Lower leg skin (tissue), 3 donors: ENCODE data around the gene NDUFB5.

ENCODE experiments used
- CTCF ChIP-seq, 3 donors: fragments of 450-650 bp; IDR thresholded peaks; one replicate each; pipeline ENCODE4 v1.5.1; 2016; ENCODE audit warnings: antibody characterized with exemption in 3 of 3, mild to moderate bottlenecking in 3 of 3, moderate library complexity in 2 of 3
- POLR2A ChIP-seq, 2 donors: fragments of 450-650 bp; IDR thresholded peaks; one replicate each; pipeline ENCODE4 v1.6.1; 2016 to 2017; ENCODE audit warnings: antibody characterized with exemption in 2 of 2, mild to moderate bottlenecking in 1 of 2, moderate library complexity in 1 of 2

GRCh38 chr3:179562591-179563270 is 41.9 kb upstream of the NDUFB5 start, which contains the start of gene ACTL6A:
- TF ChIP-seq CTCF (IDR thresholded peaks at IDR 0.05) (no peak), POLR2A (IDR thresholded peaks at IDR 0.05) (no peak)
